ENCODE data around the gene RPL36A.

RPL36A gene

GRCh38 chrX:101390664-101391525 lies at the start of gene RPL36A:
TSS of gene RPL36A (plus strand) at chrX:101391011. CDS start at chrX:101391044, 33 bp downstream.
- DNase-seq, result peak; percentile 76

GRCh38 chrX:101347859-101348451 lies 42.9 kb upstream of the RPL36A start:
- no peak for DNase-seq

GRCh38 chrX:101348452-101349192 lies 42.2 kb upstream of the RPL36A start, which contains the start of gene TIMM8A:
TSS of gene TIMM8A (minus strand) at chrX:101348742. CDS start at chrX:101348664, 78 bp downstream.
- DNase-seq, result peak; percentile 25

- no peak for DNase-seq
These were observed 41.6 kb upstream of the RPL36A start for GRCh38 chrX:101349193-101349562.

- no peak for DNase-seq
These were observed 33.5 kb upstream of the RPL36A start for GRCh38 chrX:101357166-101357795.

- DNase-seq, result no peak
These were observed 30.8 kb upstream of the RPL36A start for GRCh38 chrX:101359966-101360365.

GRCh38 chrX:101360390-101360789 lies 30.4 kb upstream of the RPL36A start:
- no peak for DNase-seq

GRCh38 chrX:101362116-101362515 lies 28.7 kb upstream of the RPL36A start:
- DNase-seq, result no peak

- no peak for DNase-seq
These were observed 28.1 kb upstream of the RPL36A start for GRCh38 chrX:101362757-101363156.

GRCh38 chrX:101365301-101365795 lies 25.5 kb upstream of the RPL36A start:
- DNase-seq, result no peak

- DNase-seq, result no peak
These were observed 22.0 kb upstream of the RPL36A start for GRCh38 chrX:101368800-101369199.

GRCh38 chrX:101369687-101370086 lies 21.1 kb upstream of the RPL36A start:
- DNase-seq, result no peak

- no peak for DNase-seq
These were observed 19.8 kb upstream of the RPL36A start for GRCh38 chrX:101370888-101371504.

- no peak for DNase-seq
These were observed 13.3 kb upstream of the RPL36A start for GRCh38 chrX:101377547-101377946.

- DNase-seq, result no peak
These were observed 7.1 kb upstream of the RPL36A start for GRCh38 chrX:101383679-101384205.

GRCh38 chrX:101385026-101385684 lies 5.7 kb upstream of the RPL36A start:
- no peak for DNase-seq

- DNase-seq, result no peak
These were observed 4.8 kb upstream of the RPL36A start, which contains the start of gene BTK for GRCh38 chrX:101385795-101386541. TSS of gene BTK (minus strand) at chrX:101386191. CDS start at chrX:101375284, 10,907 bp downstream.

- DNase-seq, result no peak
These were observed 4.3 kb upstream of the RPL36A start for GRCh38 chrX:101386542-101386885.

GRCh38 chrX:101388604-101389003 lies 2.2 kb upstream of the RPL36A start:
- no peak for DNase-seq

GRCh38 chrX:101391831-101392230 lies 1.0 kb downstream of the RPL36A start:
- no peak for DNase-seq
